HG02870 (cell line): ENCODE data around the gene DCTN2.

Source experiments
- ATAC-seq: cut with Tn5 transposase; IDR thresholded peaks from one replicate; pipeline ENCODE4 v1.9.1; 2021; ENCODE audit warnings: mild to moderate bottlenecking, moderate library complexity; ENCODE audit not compliant: unreplicated experiment

Gene DCTN2

GRCh38 chr12:57550641-57551549, 3.9 kb upstream of the DCTN2 start:
- ATAC-seq, result no peak

- no peak for ATAC-seq
Measured at GRCh38 chr12:57549909-57550640, 3.1 kb upstream of the DCTN2 start, which contains the start of gene KIF5A. Gene KIF5A (plus strand): TSS chr12:57550044. CDS start chr12:57550272, 228 bp downstream.

GRCh38 chr12:57549203-57549908, 2.4 kb upstream of the DCTN2 start:
- no peak for ATAC-seq

- ATAC-seq, result no peak
Measured at GRCh38 chr12:57548488-57548887, 1.5 kb upstream of the DCTN2 start.

- ATAC-seq, result no peak
Measured at GRCh38 chr12:57548013-57548315, 972 bp upstream of the DCTN2 start.

GRCh38 chr12:57547288-57548012, 458 bp upstream of the DCTN2 start:
- ATAC-seq, result no peak

- no peak for ATAC-seq
Measured at GRCh38 chr12:57545809-57546437, 1.1 kb downstream of the DCTN2 start.

GRCh38 chr12:57543581-57543980, 3.4 kb downstream of the DCTN2 start:
- no peak for ATAC-seq

- ATAC-seq, result no peak
Measured at GRCh38 chr12:57541717-57542116, 5.3 kb downstream of the DCTN2 start.

- no peak for ATAC-seq
Measured at GRCh38 chr12:57541001-57541400, 6.0 kb downstream of the DCTN2 start.

GRCh38 chr12:57539134-57539768, 7.7 kb downstream of the DCTN2 start:
- no peak for ATAC-seq

GRCh38 chr12:57536597-57536942, 10.4 kb downstream of the DCTN2 start:
- ATAC-seq, result no peak

GRCh38 chr12:57535764-57536596, 11.0 kb downstream of the DCTN2 start:
- ATAC-seq, result no peak

GRCh38 chr12:57534991-57535543, 11.9 kb downstream of the DCTN2 start:
- ATAC-seq, result no peak

- no peak for ATAC-seq
Measured at GRCh38 chr12:57534250-57534649, 12.7 kb downstream of the DCTN2 start.

- no peak for ATAC-seq
Measured at GRCh38 chr12:57533108-57533507, 13.9 kb downstream of the DCTN2 start.

GRCh38 chr12:57531836-57532235, 15.2 kb downstream of the DCTN2 start:
- no peak for ATAC-seq

GRCh38 chr12:57530396-57531142, 16.4 kb downstream of the DCTN2 start:
- no peak for ATAC-seq
